ENCODE results near the gene GULP1.

Gene GULP1

DNA sequence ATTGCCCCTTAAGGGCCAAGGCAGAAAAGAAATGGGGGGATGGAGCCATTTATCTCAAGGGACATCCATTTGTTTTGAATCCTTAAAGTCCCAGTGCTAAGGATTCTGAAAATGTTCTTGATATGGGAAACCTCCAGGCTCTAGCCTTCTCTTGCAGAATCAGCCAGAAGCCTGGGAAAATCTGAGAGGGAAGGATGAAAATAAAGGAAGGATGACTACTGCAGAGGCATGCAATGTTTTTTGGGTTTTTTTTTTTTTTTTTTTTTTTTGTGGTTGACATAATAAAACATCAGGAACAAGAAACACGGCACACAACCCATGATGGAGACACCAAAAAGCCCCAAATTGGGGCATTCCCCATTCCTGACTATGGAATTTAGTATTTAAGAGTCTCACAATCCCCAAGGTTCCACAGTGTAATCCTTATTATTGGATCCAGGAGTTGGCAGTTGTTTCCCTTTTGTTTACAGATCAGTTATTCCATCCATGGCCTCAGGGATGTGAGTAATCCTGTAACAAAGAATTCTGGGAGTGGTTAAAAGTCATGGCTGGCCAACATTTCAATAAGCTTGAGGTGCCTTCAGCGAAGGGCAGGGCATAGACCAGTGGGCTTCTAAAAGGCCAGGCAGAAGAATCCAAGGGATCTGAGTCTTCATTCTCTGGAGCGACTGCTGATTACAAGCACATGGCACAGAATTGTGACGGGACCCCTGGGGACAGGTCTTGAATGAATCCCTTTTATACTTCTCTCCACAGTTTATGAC, 337.5 kb downstream of the GULP1 start:
- TF ChIP-seq ZBTB7A (IDR thresholded peaks at IDR 0.05; ENCODE audit: low read depth) = no peak
- no peak for TF ChIP-seq EGR1 (IDR thresholded peaks at IDR 0.05)
- no peak for TF ChIP-seq TEAD4 (IDR thresholded peaks at IDR 0.05)
- no peak for TF ChIP-seq NFIC (IDR thresholded peaks at IDR 0.05)
- no peak for TF ChIP-seq EP300 (IDR thresholded peaks at IDR 0.05; ENCODE audit: borderline replicate concordance)
- TF ChIP-seq TAF1 (IDR thresholded peaks at IDR 0.05; ENCODE audit: low read depth) = no peak
- TF ChIP-seq CREB1 (IDR thresholded peaks at IDR 0.05; ENCODE audit: low read depth) = no peak
- TF ChIP-seq, protein P1, sequence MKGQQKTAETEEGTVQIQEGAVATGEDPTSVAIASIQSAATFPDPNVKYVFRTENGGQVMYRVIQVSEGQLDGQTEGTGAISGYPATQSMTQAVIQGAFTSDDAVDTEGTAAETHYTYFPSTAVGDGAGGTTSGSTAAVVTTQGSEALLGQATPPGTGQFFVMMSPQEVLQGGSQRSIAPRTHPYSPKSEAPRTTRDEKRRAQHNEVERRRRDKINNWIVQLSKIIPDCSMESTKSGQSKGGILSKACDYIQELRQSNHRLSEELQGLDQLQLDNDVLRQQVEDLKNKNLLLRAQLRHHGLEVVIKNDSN (IDR thresholded peaks at IDR 0.05) = no peak
- no peak for TF ChIP-seq RAD21 (IDR thresholded peaks at IDR 0.05; ENCODE audit: low read depth)
- TF ChIP-seq TCF12 (IDR thresholded peaks at IDR 0.05; ENCODE audit: low read depth) = no peak
- TF ChIP-seq, protein P2, sequence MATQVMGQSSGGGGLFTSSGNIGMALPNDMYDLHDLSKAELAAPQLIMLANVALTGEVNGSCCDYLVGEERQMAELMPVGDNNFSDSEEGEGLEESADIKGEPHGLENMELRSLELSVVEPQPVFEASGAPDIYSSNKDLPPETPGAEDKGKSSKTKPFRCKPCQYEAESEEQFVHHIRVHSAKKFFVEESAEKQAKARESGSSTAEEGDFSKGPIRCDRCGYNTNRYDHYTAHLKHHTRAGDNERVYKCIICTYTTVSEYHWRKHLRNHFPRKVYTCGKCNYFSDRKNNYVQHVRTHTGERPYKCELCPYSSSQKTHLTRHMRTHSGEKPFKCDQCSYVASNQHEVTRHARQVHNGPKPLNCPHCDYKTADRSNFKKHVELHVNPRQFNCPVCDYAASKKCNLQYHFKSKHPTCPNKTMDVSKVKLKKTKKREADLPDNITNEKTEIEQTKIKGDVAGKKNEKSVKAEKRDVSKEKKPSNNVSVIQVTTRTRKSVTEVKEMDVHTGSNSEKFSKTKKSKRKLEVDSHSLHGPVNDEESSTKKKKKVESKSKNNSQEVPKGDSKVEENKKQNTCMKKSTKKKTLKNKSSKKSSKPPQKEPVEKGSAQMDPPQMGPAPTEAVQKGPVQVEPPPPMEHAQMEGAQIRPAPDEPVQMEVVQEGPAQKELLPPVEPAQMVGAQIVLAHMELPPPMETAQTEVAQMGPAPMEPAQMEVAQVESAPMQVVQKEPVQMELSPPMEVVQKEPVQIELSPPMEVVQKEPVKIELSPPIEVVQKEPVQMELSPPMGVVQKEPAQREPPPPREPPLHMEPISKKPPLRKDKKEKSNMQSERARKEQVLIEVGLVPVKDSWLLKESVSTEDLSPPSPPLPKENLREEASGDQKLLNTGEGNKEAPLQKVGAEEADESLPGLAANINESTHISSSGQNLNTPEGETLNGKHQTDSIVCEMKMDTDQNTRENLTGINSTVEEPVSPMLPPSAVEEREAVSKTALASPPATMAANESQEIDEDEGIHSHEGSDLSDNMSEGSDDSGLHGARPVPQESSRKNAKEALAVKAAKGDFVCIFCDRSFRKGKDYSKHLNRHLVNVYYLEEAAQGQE (IDR thresholded peaks at IDR 0.05; ENCODE audit: low read depth) = no peak
- TF ChIP-seq FOXM1 (IDR thresholded peaks at IDR 0.05; ENCODE audit: borderline replicate concordance, low read depth) = no peak
- TF ChIP-seq, protein P3, sequence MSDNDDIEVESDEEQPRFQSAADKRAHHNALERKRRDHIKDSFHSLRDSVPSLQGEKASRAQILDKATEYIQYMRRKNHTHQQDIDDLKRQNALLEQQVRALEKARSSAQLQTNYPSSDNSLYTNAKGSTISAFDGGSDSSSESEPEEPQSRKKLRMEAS (IDR thresholded peaks at IDR 0.05) = no peak
- TF ChIP-seq YY1 (IDR thresholded peaks at IDR 0.05; ENCODE audit: low read depth) = no peak
- TF ChIP-seq CEBPB (IDR thresholded peaks at IDR 0.05) = no peak

DNA sequence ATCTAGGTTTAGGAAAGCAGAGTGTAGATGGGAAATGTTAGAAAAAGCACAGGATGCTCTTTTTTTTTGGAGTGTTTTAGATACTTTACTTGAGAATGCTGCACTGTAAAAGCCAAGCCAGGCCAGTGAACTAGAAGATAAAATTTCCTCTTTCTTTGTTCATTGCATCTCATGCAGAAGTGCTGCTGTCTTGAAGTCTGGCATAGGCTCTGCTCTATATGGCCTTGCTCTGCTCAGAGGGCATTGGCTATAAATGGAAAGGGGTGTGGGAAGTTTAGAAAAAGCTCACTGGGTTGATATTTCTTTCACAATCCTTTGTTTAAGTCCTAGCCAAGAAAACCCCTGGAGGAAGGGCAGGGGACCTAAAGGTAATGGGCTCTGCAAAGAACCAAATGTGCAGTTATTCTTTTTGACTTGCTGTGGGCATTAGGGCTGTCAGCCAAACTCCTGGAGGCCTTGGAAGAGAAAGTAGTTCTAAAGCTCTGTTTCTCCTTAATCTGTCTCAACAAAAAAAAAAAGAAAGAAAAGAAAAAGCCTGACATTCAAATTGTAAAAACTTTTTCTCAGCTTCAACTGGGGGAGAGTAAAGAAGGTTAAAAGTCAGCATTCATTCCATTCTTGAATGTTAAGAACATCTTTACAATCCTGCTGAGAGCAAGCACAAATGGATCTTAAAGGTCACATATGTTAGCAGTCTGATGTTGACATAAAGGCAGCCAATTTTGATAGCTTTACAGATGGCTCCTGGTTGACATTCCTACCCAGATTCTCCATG, 338.3 kb downstream of the GULP1 start:
- no peak for TF ChIP-seq TAF1 (IDR thresholded peaks at IDR 0.05; ENCODE audit: low read depth)

DNA sequence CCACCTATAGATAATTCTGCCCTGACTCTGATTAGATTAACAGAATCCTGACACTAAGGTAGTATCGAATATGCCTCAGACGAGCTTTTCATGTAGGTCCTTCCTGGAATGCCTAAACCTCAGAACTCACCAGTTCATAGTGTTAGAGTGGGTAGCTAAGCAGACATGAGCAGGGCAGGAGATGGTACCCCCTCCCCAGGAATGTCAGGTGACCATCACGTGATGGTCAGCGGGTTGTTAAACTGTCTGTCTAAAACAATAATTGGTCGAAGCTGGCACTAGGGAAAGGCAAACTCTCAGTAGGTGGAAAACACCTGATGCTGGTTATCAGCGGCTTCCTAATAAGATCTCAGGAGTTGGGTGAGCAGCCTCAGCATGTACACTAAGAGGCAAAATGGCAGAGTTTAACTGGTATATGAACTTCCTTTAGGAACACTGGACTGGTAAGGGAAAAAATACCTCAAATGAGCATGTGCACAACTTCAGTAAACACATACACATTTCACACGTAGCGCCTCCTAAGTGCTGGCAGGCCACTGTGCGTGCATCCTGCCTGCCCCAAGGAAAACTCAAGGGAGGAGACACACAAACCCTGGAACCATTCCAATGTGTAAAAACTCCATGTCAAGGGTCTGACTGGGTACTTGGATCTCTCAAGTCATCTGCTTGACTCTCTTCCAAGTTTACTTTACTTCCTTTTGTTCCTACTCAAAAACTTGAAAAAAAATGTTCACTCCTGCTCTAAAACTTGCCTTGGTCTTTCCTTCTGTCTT, 339.5 kb downstream of the GULP1 start:
- no peak for TF ChIP-seq NFIC (IDR thresholded peaks at IDR 0.05)
- TF ChIP-seq EP300 (IDR thresholded peaks at IDR 0.05; ENCODE audit: borderline replicate concordance) = no peak
- no peak for TF ChIP-seq CREB1 (IDR thresholded peaks at IDR 0.05; ENCODE audit: low read depth)
- TF ChIP-seq, protein P2 (IDR thresholded peaks at IDR 0.05; ENCODE audit: low read depth) = no peak
- no peak for TF ChIP-seq FOXM1 (IDR thresholded peaks at IDR 0.05; ENCODE audit: borderline replicate concordance, low read depth)
- TF ChIP-seq CEBPB (IDR thresholded peaks at IDR 0.05) = no peak
- TF ChIP-seq TEAD4 (IDR thresholded peaks at IDR 0.05) = no peak
- no peak for TF ChIP-seq EGR1 (IDR thresholded peaks at IDR 0.05)
- no peak for TF ChIP-seq ZBTB7A (IDR thresholded peaks at IDR 0.05; ENCODE audit: low read depth)
- no peak for TF ChIP-seq TCF12 (IDR thresholded peaks at IDR 0.05; ENCODE audit: low read depth)
- no peak for TF ChIP-seq RAD21 (IDR thresholded peaks at IDR 0.05; ENCODE audit: low read depth)
- TF ChIP-seq TAF1 (IDR thresholded peaks at IDR 0.05; ENCODE audit: low read depth) = no peak
- TF ChIP-seq YY1 (IDR thresholded peaks at IDR 0.05; ENCODE audit: low read depth) = no peak
- TF ChIP-seq, protein P3 (IDR thresholded peaks at IDR 0.05) = no peak
- TF ChIP-seq, protein P1 (IDR thresholded peaks at IDR 0.05) = no peak

DNA sequence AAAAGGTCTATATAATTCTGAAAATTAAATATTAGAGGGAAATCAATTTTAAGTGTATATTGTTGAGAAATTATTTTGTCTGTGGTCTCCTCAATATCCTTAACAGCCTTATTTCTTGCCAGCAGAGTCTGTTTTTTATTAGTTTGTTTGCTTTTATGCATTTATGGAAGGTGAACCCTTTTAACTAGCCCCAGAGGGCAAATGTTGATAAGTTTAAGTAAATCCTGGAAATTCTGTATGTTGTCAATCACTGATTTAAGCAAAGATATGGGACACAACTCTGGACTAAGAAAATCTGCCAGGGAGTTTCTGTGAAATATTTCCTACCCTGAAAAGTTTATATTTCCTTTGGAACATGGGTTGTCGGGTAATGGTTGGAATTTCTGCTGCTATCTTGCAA, 343.0 kb downstream of the GULP1 start:
- TF ChIP-seq, protein P1 (IDR thresholded peaks at IDR 0.05) = no peak
- TF ChIP-seq, protein P3 (IDR thresholded peaks at IDR 0.05) = no peak
- no peak for TF ChIP-seq CEBPB (IDR thresholded peaks at IDR 0.05)
- TF ChIP-seq TAF1 (IDR thresholded peaks at IDR 0.05; ENCODE audit: low read depth) = no peak
- TF ChIP-seq TCF12 (IDR thresholded peaks at IDR 0.05; ENCODE audit: low read depth) = no peak
- no peak for TF ChIP-seq TEAD4 (IDR thresholded peaks at IDR 0.05)
- no peak for TF ChIP-seq FOXM1 (IDR thresholded peaks at IDR 0.05; ENCODE audit: borderline replicate concordance, low read depth)
- no peak for TF ChIP-seq EGR1 (IDR thresholded peaks at IDR 0.05)
- TF ChIP-seq ZBTB7A (IDR thresholded peaks at IDR 0.05; ENCODE audit: low read depth) = no peak
- no peak for TF ChIP-seq RAD21 (IDR thresholded peaks at IDR 0.05; ENCODE audit: low read depth)

All from Ishikawa (cell line).